DMS 273 (cell line): ENCODE measurements around the gene RNASET2.
"Not testable (repeated sequence)": the region's sequence is repeated elsewhere in the genome, so short reads cannot be mapped to it uniquely, and the experiment has no call there.

ENCODE experiments used
- DNase-seq: peaks from one replicate; lab custom pipeline; 2025; ENCODE audit not compliant: unreplicated experiment; lab: John Stamatoyannopoulos, UW

Gene RNASET2

DNA sequence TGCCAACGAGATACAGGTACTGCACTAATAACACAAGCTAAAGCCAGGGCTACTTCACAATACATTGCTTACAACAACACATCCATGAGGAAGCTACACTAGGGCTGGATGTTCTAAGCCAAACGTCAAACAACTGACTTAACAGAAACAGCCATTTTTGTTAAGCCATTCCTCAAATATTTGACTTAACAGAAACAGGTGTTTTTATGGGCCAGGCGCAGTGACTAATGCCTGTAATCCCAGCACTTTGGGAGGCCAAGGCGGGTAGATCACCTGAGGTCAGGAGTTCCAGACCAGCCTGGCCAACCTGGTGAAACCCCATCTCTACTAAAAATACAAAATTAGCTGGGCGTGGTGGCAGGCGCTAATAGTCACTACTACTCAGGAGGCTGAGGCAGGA lies 7.6 kb downstream of the RNASET2 start:
- not testable (repeated sequence) for DNase-seq

GRCh38 chr6:166947251-166947650 lies 9.1 kb downstream of the RNASET2 start:
- no peak for DNase-seq

GRCh38 chr6:166946125-166946524 lies 10.2 kb downstream of the RNASET2 start:
- no peak for DNase-seq

- no peak for DNase-seq
These were observed 11.6 kb downstream of the RNASET2 start for GRCh38 chr6:166944666-166945256.

DNA sequence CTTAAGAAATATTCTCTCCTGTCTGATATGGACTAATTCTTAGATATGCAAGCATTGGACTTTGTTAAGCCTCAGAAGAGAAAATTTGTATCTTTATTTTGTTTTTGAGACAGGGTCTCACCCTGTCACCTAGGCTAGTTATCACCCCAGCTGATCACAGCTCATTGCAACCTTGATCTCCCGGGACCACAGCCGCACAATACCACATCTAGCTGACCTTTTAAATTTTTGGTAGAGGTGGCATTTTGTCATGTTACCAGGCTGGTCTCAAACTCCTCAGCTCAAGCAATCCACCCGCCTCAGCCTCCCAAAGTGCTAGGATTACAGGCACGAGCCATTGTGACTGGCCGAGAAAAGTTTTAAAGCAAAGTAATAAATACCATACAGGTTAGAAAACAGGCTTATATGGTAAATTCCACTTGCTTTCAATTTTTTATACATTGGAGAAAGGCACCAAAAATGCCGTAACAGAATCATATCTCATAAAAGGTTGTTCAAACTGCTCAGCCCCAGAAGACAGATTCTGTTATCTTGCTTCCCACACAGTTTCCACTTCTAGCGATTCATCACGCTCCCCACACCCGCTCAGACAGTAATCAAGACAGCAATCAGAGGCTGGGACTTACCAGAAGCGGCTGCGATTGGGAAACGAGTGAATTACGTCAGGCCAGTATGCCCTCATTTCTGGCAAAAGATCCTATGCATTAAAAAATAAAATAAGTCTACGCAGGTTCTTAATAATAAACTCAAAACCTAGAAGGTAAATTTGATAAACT lies 13.8 kb downstream of the RNASET2 start:
- DNase-seq = no peak

GRCh38 chr6:166940643-166941068 lies 15.7 kb downstream of the RNASET2 start:
- no peak for DNase-seq

GRCh38 chr6:166939894-166940293 lies 16.5 kb downstream of the RNASET2 start:
- DNase-seq = no peak

- DNase-seq = no peak
These were observed 17.0 kb downstream of the RNASET2 start for GRCh38 chr6:166939345-166939744.

- DNase-seq = no peak
These were observed 17.6 kb downstream of the RNASET2 start for GRCh38 chr6:166938704-166939103.

DNA sequence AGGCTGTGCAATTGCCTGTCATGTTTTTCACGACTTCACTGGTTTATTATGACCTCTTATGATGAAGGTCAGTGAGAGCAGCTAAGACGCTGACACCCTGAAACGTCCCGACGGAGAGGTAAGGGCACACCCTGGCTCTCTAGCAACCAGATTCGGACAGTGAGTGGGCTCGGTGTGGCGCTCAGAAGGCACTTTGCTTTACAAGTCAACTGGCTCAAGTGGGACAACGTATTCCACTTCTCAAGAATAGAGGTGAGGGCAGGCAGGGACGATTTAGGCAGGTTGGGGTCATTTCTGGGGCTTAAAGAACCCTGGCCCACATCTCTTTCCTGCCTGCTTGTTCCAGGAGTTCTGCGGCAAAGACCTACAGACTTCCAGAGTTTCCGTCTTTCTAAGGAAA lies 18.2 kb downstream of the RNASET2 start:
- DNase-seq = no peak

GRCh38 chr6:166937746-166938145 lies 18.6 kb downstream of the RNASET2 start:
- no peak for DNase-seq

DNA sequence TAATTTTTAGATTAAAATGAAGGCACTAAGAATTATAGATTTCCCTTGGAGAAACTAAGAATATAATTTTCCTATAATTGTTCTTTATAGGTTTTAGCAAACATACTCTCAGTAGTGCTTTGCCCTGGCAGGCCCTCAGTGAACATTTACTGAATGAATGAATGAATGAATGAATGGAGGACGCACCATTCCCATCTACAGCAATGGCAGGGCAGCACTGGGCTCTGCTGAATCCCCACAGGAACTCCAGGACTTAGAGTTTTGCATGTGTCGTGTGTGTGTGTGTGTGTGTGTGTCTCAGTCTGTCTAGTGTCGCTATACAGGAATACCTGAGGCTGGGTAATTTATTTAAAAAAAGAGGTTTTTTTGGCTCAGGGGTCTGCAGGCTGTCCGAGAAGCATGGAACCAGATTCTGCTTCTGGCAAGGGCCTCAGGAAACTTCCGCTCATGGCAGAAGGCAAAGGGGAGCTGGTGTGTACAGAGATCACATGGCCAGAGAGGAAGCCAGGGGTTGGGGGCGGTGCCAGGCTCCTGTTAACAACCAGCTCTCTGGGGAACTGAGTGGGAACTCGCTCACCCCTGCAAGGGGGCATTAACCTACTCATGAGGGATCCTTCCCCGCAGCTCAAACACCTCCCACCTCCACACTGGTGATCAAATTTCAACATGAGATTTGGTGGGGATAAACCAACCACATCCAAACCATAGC lies 20.1 kb downstream of the RNASET2 start:
- DNase-seq = no peak

GRCh38 chr6:166935353-166935752 lies 21.0 kb downstream of the RNASET2 start:
- no peak for DNase-seq

- no peak for DNase-seq
These were observed 22.2 kb downstream of the RNASET2 start for GRCh38 chr6:166934174-166934573.

DNA sequence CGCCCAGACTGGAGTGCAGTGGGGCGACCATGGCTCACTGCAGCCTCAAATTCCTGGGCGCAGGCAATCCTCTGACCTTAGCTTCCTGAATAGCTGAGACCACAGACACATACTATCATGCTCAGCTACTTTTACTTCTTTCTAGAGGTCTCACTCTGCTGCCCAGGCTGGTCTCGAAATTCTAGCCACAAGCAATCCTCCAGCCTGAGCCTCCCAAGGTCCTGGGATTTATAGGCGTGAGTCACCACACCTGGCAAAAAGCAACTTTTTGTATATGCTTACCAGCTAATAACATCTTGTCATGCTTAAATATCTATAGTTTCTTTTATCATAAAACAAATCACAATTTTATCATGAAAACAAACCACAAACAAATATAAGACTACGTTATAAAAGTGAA lies 23.0 kb downstream of the RNASET2 start:
- DNase-seq = no peak

DNA sequence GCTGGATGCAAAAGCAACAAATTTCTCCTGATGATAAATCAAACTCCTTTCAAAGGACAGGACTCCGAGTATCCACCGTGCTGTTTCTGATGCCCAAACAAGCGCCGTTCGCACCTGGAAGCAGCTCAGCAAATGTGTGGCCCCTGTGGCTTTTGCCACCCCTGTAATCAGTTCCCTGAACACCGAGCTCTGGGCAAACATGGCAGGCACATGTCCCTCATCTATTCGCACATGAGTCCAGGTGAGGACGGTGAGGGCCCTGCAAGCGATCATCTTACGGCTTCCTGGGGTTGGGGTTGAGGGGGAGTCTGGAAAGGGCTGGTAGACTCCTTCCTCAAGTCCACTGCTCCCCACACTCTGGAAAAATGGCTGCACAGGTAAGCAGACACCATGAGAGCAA lies 23.7 kb downstream of the RNASET2 start:
- no peak for DNase-seq

DNA sequence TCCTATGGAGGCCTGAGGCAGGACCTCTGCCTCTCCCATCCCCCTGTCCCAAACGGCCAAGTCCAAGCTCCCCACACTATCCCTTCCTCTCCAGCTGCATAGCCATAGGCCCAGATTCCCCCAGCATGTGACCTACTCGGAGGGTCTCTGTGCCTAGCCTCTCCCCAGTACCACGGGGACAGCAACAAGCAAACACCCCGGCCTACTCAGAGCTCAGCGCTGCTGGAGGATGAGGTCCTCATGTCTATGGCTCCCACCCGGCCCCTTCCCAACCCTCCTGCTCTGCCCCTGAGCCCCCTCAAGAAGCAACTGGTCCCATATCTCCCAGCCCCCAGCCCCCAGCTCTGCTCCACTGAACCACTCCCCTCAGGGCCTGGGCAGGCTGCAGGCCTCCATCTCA lies 24.2 kb downstream of the RNASET2 start:
- DNase-seq = no peak

- DNase-seq = no peak
These were observed 24.9 kb downstream of the RNASET2 start for GRCh38 chr6:166931426-166931970.

GRCh38 chr6:166930354-166930891 lies 25.9 kb downstream of the RNASET2 start:
- no peak for DNase-seq

- DNase-seq = no peak
These were observed 26.7 kb downstream of the RNASET2 start for GRCh38 chr6:166929542-166930189.
